Measurements from ENCODE around the gene TNP1. TPM values are rescaled to one million over a fixed set of nuclear protein-coding genes. Genes with fewer than 3 reads are reported as not detected.

The TNP1 gene
- total and polyA plus RNA-seq, 2 experiments from 2014 or later = not detected

DNA sequence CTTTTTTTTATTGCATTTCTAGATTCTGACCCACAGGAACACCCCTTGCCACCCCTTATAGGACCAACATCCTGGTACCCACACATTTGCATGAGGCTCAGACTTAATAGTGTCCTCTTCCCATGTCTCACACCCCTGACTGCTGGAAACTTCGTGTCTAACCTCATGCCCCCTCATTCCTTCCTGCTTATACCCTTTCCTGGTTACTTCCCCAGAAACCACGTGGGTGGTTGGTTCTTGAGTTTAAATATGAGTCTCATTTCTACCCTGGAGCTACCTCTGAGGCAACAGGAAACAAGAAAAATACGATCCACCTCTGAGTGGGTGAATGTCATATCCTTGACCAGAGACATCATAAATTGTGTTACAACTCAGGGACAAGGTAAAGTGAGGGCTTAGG lies 1.6 kb downstream of the TNP1 start:
- DNase-seq (ENCODE audit: low spot score) = no peak
- H3K27ac ChIP-seq = no peak overlapping the region

DNA sequence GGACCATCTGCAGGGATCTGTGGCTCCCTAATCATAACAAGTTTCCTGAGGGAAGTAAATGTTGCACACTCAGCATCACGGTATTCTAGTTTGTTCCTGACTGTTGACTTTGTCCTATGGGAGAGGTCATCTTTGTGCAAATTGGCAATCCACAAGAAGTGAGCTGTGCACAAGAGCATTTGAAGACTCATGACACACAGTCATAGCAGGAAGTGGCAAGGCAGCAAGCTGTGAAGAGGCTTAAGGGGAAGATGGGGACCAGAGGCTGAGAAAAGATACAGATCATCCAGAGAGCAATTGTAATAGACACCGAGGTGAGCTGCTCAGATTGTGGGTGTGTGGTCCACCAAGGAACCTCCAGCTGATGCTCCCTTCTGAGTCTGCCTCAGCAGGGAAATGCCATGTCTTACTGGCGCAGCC lies 2.7 kb downstream of the TNP1 start:
- TF ChIP-seq EZH2 (IDR thresholded peaks at IDR 0.05; ENCODE audit: borderline replicate concordance) (no peak), EZH2phosphoT487 (IDR thresholded peaks at IDR 0.05; ENCODE audit: low read depth, severe bottlenecking, unreplicated experiment) (no peak)
- TF ChIP-seq, protein P1, sequence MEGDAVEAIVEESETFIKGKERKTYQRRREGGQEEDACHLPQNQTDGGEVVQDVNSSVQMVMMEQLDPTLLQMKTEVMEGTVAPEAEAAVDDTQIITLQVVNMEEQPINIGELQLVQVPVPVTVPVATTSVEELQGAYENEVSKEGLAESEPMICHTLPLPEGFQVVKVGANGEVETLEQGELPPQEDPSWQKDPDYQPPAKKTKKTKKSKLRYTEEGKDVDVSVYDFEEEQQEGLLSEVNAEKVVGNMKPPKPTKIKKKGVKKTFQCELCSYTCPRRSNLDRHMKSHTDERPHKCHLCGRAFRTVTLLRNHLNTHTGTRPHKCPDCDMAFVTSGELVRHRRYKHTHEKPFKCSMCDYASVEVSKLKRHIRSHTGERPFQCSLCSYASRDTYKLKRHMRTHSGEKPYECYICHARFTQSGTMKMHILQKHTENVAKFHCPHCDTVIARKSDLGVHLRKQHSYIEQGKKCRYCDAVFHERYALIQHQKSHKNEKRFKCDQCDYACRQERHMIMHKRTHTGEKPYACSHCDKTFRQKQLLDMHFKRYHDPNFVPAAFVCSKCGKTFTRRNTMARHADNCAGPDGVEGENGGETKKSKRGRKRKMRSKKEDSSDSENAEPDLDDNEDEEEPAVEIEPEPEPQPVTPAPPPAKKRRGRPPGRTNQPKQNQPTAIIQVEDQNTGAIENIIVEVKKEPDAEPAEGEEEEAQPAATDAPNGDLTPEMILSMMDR (IDR thresholded peaks at IDR 0.05; ENCODE audit: poor library complexity) = no peak
- no peak overlapping the region for H2AFZ ChIP-seq

More for the DNA sequence above, 1.6 kb downstream of the TNP1 start:
- WGBS (ENCODE audit: low lambda C conversion rate, missing lambda C conversion rate) = 65% methylated on average over 3 of the region's 3 CpGs
- H3K9me3 ChIP-seq (ENCODE audit: low read depth) = no peaks in the 10 kb centered on the region
- no peak overlapping the region for H3K4me2 ChIP-seq
- H4K20me1 ChIP-seq (ENCODE audit: insufficient read depth, poor library complexity, severe bottlenecking) = no peaks in the 10 kb centered on the region
- H3K4me3 ChIP-seq = no peak overlapping the region
- no peaks in the 10 kb centered on the region for H3K79me2 ChIP-seq
- no peaks in the 10 kb centered on the region for H3K36me3 ChIP-seq (replicated peaks; ENCODE audit: insufficient read depth, low read depth)
- TF ChIP-seq EZH2 (IDR thresholded peaks at IDR 0.05; ENCODE audit: borderline replicate concordance) = no peak
- no peak for TF ChIP-seq EZH2phosphoT487 (IDR thresholded peaks at IDR 0.05; ENCODE audit: low read depth, severe bottlenecking, unreplicated experiment)
- TF ChIP-seq, protein P1 (IDR thresholded peaks at IDR 0.05; ENCODE audit: poor library complexity) = no peak
- H2AFZ ChIP-seq = no peak overlapping the region
- no peaks in the 10 kb centered on the region for H3K9me2 ChIP-seq (replicated peaks; ENCODE audit: insufficient read depth)
- peaks cover 16% of the 10 kb centered on the region for H3K4me1 ChIP-seq (ENCODE audit: insufficient read depth)
- no peaks in the 10 kb centered on the region for H3K27me3 ChIP-seq

DNA sequence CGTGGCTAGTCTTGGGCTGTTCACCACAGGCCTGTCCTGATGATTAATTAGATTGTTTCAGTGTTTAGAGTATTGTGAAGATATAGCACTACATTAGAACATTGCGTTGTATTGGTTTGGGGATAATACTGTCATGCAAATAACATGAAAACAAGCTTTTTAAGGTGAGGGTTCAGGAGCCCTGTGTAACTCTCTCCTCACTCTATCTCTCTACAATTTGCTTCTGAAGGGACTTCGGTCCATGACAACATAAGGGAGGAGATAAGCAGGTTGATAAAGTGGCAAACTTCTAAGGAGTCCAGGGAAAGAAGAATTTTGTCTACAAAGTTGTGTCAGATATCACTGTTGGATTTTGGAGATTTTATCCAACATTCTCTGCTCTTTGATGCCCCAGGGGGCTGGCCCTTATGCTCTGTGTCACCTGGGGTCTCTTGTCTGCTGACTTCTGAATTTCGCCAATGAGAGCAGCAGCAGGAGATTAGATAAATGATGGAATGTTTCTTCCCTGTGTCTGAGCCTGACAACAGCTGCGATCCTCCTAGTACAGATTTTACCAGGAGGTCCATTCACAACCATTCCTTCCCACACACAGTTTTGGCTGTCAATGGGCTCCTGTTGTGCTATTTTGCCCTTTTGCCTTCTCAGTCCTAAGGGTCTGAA lies 3.3 kb downstream of the TNP1 start:
- Histone ChIP-seq H4K20me1 (ENCODE audit: insufficient read depth, poor library complexity, severe bottlenecking) (no peaks in the 10 kb centered on the region), H3K9me2 (replicated peaks; ENCODE audit: insufficient read depth) (no peaks in the 10 kb centered on the region), H2AFZ (no peak overlapping the region), H3K4me2 (no peak overlapping the region), H3K36me3 (replicated peaks; ENCODE audit: insufficient read depth, low read depth) (no peaks in the 10 kb centered on the region), H3K27ac (peak overlapping the region; percentile 77), H3K27me3 (no peaks in the 10 kb centered on the region), H3K4me3 (no peak overlapping the region), H3K9me3 (ENCODE audit: low read depth) (no peaks in the 10 kb centered on the region), H3K4me1 (ENCODE audit: insufficient read depth) (peaks cover 6% of the 10 kb centered on the region), H3K79me2 (no peaks in the 10 kb centered on the region)
- DNase-seq (ENCODE audit: low spot score) = no peak
- TF ChIP-seq EZH2 (IDR thresholded peaks at IDR 0.05; ENCODE audit: borderline replicate concordance) (no peak), EZH2phosphoT487 (IDR thresholded peaks at IDR 0.05; ENCODE audit: low read depth, severe bottlenecking, unreplicated experiment) (no peak)
- TF ChIP-seq, protein P1 (IDR thresholded peaks at IDR 0.05; ENCODE audit: poor library complexity) = no peak
- 54% methylated on average over 5 of the region's 5 CpGs for WGBS (ENCODE audit: low lambda C conversion rate, missing lambda C conversion rate)

More for the DNA sequence above, 2.7 kb downstream of the TNP1 start:
- Histone ChIP-seq H3K4me1 (ENCODE audit: insufficient read depth) (peaks cover 6% of the 10 kb centered on the region), H4K20me1 (ENCODE audit: insufficient read depth, poor library complexity, severe bottlenecking) (no peaks in the 10 kb centered on the region), H3K9me2 (replicated peaks; ENCODE audit: insufficient read depth) (no peaks in the 10 kb centered on the region), H3K27me3 (no peaks in the 10 kb centered on the region), H3K4me3 (no peak overlapping the region), H3K36me3 (replicated peaks; ENCODE audit: insufficient read depth, low read depth) (no peaks in the 10 kb centered on the region), H3K9me3 (ENCODE audit: low read depth) (no peaks in the 10 kb centered on the region), H3K79me2 (no peaks in the 10 kb centered on the region), H3K4me2 (no peak overlapping the region), H3K27ac (peak overlapping the region; percentile 77)
- WGBS (ENCODE audit: low lambda C conversion rate, missing lambda C conversion rate) = 63% methylated on average over 3 of the region's 3 CpGs
- DNase-seq (ENCODE audit: low spot score) = peak; percentile 49

Data from hepatocyte (in vitro differentiated cells).